MM.1S (cell line): ENCODE results near the gene HOXD9.

Experiments used
- EZH2phosphoT487 ChIP-seq: fragments of 300-600 bp; sonication (generic); IDR thresholded peaks from 2 replicates; pipeline ENCODE4 v1.6.1; 2018; ENCODE audit warnings: antibody characterized with exemption, low read length
- TF ChIP-seq, protein P1 (sequence below): fragments of 300-600 bp; sonication (generic); IDR thresholded peaks from 2 replicates; pipeline ENCODE4 v1.5.1; 2016; ENCODE audit warnings: antibody characterized with exemption, low read length, mixed read lengths

DNA sequence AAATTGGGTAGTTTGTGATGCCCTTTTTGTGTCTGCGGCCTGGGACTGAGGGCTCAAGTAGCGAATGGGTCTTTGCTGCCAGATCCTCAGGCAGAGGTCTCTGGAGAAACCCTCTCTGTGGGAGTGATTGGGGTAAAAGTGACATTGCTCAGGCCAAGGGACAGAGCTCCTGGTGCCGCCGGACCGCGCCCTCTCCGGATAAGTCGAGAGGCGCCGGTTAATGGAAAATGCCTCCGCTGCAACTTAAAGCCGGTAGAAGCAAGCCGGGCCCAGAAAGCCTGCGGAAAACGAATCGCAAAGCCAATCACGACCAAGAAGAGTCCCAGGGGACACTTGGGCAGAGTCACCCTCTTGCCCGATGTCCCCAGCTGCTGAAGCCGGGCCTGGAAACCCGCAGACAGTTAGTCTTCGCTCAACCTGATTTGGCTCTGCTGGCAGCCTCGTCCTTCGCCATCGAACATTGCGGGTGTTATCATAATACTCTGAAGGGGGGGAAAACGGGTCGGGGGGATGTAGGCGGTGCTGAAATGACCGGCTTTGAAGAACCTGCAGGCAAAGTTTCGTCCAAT, 23.3 kb upstream of the HOXD9 start:
- no peak for TF ChIP-seq EZH2phosphoT487
- TF ChIP-seq, protein P1, sequence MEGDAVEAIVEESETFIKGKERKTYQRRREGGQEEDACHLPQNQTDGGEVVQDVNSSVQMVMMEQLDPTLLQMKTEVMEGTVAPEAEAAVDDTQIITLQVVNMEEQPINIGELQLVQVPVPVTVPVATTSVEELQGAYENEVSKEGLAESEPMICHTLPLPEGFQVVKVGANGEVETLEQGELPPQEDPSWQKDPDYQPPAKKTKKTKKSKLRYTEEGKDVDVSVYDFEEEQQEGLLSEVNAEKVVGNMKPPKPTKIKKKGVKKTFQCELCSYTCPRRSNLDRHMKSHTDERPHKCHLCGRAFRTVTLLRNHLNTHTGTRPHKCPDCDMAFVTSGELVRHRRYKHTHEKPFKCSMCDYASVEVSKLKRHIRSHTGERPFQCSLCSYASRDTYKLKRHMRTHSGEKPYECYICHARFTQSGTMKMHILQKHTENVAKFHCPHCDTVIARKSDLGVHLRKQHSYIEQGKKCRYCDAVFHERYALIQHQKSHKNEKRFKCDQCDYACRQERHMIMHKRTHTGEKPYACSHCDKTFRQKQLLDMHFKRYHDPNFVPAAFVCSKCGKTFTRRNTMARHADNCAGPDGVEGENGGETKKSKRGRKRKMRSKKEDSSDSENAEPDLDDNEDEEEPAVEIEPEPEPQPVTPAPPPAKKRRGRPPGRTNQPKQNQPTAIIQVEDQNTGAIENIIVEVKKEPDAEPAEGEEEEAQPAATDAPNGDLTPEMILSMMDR, result no peak
